Activated CD4-positive, alpha-beta T cell treated with anti-CD3 and anti-CD28 coated beads, Interleukin-2, Interleukin-4, amounts not matched to agents 100 ng/mL and 50 ng/mL, durations not matched to agents 16 hours and 8 hours (primary cell): ENCODE results near the gene TAF7.
"Not testable (repeated sequence)": the region's sequence is repeated elsewhere in the genome, so short reads cannot be mapped to it uniquely, and the experiment has no call there.

Source experiments
- DNase-seq: peaks from one replicate; pipeline ENCODE4 v3.0.0-alpha.2; 2020; ENCODE audit warnings: low spot score

Gene TAF7, protein sequence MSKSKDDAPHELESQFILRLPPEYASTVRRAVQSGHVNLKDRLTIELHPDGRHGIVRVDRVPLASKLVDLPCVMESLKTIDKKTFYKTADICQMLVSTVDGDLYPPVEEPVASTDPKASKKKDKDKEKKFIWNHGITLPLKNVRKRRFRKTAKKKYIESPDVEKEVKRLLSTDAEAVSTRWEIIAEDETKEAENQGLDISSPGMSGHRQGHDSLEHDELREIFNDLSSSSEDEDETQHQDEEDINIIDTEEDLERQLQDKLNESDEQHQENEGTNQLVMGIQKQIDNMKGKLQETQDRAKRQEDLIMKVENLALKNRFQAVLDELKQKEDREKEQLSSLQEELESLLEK

DNA sequence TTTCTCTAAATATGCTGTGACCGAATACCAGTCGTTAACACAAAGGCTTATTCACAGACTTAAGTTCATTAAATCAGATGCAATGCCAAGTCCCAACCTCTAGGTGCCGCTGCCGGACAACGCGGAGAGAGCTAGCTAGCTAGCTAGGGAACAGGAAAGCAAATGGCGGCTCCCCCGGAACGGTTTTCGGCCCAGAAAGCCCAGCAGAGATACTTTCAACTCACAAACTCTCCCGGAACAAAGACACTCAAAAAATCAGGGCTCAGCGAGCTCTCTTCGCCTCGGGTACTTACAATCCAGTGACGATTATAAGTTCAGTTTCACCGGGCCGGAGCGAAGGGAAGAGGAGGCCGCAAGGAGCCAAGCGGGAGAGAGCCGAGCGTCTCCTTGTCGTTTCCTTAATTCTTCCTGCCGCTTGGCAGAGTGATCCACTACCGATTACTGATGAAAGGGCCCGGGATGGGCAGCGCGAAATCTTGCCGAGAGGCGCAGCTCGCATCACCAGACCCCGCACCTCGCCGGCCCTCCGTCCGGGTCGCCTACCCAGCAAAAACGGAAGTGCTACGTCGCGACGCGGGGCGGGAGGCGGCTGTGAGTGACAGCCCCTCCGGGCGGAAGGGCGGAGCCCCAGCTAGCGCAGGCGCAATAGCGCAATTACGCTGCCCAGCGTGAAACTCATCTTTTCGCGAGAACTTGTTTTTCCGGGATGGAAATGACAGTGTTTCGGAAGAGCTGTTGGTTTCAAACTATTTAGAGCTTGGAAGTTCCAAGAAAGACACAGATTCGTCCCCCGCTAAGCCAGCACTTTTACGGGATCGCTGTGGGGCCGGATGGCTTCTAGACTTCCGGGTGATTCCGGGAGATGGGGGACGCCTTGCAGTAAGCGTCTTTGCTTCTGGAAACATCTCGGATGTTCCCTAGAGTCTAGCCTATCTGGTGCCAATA is at the start of gene TAF7:
TAF7 (minus strand) TSS at position 560 of the 945 bp plus-strand sequence. CDS start 740 bp downstream, outside the sequence.
- peak; percentile 93 for DNase-seq

DNA sequence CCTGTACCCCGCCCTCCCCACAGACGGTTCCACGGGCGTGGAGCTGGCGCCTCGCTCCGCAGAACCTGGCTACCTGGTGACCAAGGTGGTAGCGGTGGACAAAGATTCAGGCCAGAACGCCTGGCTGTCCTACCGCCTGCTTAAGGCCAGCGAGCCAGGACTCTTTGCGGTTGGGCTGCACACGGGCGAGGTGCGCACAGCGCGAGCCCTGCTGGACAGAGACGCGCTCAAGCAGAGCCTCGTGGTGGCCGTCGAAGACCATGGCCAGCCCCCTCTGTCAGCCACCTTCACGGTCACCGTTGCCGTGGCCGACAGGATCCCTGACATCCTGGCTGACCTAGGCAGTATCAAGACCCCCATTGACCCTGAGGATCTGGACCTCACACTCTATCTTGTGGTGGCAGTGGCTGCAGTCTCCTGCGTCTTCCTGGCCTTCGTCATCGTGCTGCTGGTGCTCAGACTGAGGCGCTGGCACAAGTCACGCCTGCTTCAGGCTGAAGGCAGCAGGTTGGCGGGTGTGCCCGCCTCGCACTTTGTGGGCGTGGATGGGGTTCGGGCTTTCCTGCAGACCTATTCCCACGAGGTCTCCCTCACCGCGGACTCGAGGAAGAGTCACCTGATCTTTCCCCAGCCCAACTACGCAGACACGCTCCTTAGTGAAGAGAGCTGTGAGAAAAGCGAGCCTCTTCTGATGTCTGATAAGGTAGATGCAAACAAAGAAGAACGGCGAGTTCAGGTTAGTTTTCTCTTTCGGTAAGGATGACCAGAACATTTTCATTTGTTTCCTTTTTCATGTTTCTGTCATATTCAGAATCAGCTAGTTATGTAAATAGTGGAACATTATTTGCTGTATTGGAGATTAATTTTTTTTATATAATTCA is 45.7 kb upstream of the TAF7 start:
- no peak for DNase-seq

DNA sequence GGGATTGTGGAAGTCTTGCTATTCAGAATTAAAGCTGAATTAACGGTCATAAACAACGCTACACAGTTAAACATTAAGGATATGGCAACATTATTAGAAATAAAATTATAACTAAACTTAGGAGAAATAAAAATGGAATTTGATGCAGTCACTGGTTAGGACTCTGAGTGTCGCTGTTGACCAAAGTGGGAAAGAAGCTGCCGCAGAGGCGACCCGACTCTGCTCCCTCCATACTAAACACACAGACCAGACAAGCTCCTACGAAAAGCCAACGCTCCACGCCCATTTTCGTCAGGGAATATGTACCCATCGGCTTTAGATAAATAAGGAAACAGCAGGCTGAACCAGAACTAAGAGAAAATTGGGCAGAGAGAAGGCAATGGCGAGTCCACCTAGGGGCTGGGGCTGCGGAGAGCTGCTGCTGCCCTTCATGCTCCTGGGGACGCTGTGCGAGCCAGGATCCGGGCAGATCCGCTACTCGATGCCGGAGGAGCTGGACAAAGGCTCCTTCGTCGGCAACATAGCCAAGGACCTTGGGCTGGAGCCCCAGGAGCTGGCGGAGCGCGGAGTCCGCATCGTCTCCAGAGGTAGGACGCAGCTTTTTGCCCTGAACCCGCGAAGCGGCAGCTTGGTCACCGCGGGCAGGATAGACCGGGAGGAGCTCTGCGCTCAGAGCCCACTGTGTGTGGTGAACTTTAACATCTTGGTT is 43.5 kb upstream of the TAF7 start, which contains the start of gene PCDHGA5:
PCDHGA5 (plus strand) TSS at position 211 of the 709 bp plus-strand sequence; CDS start at position 380, 169 bp downstream.
- no peak for DNase-seq

DNA sequence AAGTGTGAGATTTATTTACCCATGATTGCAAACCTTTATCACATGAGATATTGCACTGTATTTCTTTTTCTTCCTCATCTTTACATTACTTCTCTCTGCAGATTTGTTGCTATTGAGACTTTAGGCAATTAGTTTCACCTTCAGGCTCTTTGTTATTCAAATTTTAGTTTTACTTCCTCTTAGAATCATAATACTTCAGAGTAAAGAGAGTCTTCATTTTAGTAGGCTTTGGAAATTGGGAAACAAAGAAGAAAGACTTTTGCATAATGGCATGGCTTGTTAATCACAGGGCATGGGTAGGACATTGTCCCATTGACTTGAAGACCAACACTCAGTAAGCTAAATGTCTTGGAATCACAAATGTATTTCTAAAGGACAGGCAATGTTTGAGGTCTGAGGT is 42.1 kb upstream of the TAF7 start:
- DNase-seq: no peak

DNA sequence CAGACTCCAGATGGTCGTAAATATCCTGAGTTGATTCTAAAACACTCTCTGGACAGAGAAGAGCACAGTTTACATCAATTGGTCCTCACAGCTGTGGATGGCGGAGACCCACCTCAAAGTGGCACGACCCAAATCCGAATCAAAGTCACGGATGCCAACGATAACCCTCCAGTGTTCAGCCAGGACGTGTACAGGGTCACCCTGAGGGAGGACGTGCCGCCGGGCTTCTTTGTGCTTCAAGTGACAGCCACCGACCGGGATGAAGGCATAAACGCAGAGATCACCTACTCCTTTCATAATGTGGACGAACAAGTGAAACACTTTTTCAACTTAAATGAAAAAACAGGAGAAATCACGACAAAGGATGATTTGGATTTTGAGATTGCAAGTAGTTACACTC is 40.1 kb upstream of the TAF7 start:
- DNase-seq: no peak

DNA sequence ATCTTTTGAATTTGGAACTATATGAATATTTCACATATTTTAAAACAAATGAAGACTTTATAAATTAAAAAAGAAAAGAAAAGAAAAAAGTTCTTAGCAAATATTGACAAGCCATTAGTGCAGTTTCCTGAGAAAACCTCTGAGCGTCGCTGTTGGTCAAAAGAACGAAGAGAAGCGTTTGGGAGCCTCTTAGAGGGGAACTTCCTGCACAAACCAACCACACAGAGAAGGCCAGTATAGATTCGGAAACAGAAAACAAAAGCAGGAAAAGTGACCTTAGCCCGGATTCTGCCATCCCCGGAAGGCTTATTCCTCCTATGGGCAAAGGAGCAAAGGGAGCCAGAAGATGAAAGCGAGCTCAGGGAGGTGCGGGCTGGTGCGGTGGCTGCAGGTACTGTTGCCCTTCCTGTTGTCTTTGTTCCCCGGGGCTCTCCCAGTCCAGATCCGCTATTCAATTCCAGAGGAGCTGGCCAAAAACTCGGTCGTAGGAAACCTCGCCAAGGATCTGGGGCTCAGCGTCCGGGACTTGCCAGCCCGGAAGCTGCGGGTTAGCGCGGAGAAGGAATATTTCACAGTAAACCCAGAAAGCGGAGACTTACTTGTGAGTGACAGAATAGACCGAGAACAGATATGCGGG is 39.3 kb upstream of the TAF7 start, which contains the start of gene PCDHGB2:
PCDHGB2 (plus strand) TSS at position 205 of the 637 bp plus-strand sequence; CDS start at position 347, 142 bp downstream.
- DNase-seq: no peak

DNA sequence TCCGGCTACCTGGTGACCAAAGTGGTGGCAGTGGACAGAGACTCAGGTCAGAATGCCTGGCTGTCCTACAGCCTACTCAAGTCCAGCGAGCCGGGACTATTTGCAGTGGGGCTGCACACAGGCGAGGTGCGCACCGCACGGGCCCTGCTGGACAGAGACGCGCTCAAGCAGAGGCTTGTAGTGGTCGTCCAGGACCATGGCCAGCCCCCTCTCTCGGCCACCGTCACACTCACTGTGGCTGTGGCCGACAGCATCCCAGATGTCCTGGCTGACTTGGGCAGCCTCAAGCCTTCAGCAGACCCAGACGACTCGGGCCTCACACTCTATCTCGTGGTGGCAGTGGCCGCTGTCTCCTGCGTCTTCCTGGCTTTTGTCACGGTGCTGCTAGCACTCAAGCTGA is 36.4 kb upstream of the TAF7 start:
- DNase-seq: no peak

DNA sequence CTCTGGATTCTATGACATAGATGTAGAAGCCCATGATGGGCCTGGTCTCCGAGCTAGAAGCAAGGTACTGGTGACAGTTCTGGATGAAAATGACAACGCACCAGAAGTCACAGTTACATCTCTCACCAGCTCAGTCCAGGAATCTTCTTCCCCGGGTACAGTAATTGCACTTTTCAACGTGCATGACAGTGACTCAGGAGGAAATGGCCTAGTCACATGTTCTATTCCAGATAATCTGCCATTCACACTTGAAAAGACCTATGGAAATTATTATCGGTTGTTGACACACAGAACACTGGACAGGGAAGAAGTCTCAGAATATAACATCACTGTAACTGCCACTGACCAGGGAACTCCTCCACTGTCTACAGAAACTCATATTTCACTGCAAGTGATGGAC is 35.5 kb upstream of the TAF7 start:
- no peak for DNase-seq

DNA sequence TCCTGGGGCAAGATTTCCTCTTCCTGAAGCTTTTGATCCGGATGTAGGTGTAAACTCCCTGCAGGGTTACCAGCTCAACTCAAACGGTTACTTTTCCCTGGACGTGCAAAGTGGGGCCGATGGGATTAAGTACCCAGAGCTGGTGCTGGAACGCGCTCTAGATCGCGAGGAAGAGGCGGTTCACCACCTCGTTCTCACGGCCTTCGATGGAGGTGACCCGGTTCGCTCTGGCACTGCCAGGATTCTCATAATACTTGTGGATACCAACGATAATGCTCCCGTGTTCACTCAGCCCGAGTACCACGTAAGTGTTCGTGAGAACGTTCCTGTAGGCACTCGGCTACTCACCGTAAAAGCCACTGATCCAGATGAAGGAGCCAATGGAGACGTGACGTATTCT is 35.1 kb upstream of the TAF7 start:
- DNase-seq: no peak

DNA sequence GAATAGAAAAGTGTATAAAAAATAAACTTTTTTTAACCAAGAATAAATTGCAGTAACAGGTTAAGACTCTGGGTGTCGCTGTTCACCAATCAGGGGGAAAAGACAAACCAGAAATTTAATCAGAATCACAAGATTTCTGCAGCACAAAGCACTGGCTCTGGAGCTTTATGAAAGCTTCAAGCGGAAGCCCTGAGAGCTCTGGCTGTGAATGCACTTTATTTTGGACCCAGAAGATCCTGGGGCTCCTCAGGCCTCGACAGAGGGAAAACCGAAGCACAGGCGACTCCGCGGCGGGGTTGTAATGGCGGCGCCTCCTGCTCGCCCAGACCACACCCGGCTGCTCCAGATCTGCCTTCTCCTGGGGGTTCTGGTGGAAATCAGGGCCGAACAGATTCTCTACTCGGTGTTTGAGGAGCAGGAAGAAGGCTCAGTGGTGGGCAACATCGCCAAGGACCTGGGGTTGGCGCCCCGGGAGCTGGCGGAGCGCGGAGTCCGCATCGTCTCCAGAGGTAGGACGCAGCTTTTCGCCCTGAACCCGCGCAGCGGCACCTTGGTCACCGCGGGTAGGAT is 34.4 kb upstream of the TAF7 start, which contains the start of gene PCDHGA4:
PCDHGA4 (plus strand) TSS at position 122 of the 570 bp plus-strand sequence; CDS start at position 209, 87 bp downstream.
- no peak for DNase-seq

DNA sequence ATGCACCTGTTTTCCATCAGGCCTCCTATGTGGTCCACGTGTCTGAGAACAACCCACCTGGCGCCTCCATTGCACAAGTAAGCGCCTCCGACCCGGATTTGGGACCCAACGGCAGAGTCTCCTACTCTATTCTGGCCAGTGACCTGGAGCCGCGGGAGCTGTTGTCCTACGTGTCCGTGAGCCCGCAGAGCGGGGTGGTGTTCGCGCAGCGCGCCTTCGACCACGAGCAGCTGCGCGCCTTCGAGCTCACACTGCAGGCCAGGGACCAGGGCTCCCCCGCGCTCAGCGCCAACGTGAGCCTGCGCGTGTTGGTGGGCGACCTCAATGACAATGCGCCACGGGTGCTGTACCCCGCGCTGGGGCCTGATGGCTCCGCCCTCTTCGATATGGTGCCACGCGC is 31.0 kb upstream of the TAF7 start:
- DNase-seq: no peak

DNA sequence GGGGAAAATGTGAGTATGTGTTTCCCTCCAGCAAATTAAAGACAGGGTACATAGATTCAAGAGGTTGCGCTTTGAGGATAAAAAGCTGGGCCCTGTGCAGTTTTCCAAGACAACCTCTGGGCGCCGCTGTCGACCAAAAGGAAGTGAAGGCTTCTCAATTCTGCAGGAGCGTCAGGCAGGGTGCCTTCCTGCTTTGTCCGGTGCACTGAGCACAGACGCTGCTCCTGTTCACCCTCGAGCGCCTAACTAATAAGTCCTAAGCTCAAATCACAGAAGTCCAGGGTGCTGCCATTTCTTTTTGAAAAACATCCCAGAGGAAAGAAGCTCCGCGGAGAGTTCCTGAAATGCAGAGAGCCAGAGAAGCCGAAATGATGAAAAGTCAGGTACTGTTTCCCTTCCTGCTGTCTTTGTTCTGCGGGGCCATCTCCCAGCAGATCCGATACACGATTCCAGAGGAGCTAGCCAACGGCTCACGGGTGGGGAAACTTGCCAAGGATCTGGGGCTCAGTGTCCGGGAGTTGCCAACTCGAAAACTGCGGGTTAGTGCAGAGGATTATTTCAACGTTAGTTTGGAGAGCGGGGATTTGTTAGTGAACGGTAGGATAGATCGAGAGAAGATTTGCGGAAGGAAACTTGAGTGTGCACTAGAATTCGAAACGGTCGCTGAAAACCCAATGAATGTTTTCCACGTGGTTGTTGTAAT is 29.5 kb upstream of the TAF7 start, which contains the start of gene PCDHGB1:
PCDHGB1 (plus strand) TSS at position 183 of the 703 bp plus-strand sequence; CDS start at position 345, 162 bp downstream.
- peak; percentile 25 for DNase-seq

DNA sequence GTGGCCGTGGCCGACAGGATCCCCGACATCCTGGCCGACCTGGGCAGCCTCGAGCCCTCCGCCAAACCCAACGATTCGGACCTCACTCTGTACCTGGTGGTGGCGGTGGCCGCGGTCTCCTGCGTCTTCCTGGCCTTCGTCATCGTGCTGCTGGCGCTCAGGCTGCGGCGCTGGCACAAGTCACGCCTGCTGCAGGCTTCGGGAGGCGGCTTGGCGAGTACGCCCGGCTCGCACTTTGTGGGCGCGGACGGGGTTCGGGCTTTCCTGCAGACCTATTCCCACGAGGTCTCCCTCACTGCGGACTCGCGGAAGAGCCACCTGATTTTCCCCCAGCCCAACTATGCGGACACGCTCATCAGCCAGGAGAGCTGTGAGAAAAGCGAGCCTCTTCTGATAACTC is 25.4 kb upstream of the TAF7 start:
- not testable (repeated sequence) for DNase-seq

DNA sequence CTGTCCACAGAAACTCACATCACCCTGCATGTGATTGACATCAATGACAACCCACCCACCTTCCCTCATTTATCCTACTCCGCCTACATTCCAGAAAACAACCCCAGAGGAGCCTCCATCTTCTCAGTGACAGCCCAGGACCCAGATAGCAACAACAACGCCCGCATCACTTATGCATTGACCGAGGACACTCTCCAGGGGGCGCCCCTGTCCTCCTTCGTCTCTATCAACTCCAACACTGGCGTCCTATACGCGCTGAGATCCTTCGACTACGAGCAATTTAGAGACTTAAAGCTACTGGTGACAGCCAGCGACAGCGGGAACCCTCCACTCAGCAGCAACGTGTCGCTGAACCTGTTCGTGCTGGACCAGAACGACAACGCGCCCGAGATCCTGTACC is 24.7 kb upstream of the TAF7 start:
- no peak for DNase-seq

DNA sequence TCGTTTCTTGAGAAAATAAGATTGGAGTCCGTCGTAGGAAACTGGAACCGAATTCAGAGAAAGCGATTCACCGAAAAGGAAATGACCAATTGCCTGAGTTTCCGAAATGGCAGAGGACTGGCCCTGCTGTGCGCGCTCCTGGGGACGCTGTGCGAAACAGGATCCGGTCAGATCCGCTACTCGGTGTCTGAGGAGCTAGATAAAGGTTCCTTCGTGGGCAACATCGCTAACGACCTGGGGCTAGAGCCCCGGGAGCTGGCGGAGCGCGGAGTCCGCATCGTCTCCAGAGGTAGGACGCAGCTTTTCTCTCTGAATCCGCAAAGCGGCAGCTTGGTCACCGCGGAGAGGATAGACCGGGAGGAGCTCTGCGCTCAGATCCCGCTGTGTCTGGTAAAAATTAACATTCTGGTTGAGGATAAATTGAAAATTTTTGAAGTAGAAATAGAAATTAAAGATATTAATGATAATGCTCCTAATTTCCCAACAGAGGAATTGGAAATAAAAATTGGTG is 23.4 kb upstream of the TAF7 start:
- DNase-seq: no peak

DNA sequence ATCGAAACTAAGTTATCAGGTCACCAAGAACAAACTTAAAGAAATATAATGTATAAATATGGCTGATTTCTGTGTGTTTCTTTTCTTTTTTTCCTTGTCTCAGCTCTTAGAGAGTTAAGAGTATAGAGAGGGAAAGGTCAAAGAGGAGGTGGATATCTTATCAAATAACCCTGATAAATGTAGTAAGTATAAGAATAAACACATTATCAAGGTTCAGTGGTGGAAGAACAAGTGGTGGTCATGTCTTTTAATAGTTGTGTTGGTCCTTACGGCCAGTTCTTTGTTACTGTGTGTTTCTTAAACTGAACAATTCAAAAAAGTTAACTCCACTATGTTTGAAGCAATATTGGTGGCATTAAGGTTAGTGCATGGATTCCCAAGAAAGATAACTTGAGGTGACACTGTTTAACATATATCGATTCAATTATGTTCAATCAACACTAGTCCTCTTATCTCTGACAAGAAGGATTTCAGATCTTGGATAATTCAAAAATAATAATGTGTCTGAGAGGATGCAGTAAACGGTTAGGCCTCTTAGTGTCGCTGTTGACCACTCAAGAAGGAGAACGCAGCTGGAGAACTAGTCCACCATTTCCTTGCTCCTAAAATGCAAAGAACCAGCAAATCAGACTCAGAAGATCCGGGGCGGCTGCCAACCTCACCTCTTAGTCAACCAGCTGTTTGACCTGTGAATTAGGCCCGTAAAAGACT is 22.8 kb upstream of the TAF7 start, which contains the start of gene PCDHGA3:
PCDHGA3 (plus strand) TSS at position 588 of the 711 bp plus-strand sequence. CDS start 205 bp downstream, outside the sequence.
- DNase-seq: peak; percentile 11

DNA sequence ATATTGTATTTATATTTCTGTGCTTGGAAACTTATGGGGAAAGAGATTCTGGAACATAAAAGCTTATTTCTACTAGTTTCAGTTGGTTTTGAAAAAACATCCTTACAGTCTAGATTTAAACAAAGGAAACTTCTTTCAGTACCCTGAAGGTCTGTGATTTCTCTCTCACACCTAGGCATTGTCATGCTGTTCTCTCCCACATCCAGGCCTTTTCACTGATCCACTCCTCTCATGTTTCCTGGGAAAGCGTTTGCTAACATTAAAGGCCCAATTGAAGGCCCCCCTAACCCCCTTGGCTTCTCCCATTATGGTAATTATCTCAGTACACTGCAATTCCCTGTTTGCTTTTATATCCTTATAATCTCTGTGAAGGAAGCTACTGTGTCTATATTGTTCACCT is 22.2 kb upstream of the TAF7 start:
- DNase-seq: no peak

DNA sequence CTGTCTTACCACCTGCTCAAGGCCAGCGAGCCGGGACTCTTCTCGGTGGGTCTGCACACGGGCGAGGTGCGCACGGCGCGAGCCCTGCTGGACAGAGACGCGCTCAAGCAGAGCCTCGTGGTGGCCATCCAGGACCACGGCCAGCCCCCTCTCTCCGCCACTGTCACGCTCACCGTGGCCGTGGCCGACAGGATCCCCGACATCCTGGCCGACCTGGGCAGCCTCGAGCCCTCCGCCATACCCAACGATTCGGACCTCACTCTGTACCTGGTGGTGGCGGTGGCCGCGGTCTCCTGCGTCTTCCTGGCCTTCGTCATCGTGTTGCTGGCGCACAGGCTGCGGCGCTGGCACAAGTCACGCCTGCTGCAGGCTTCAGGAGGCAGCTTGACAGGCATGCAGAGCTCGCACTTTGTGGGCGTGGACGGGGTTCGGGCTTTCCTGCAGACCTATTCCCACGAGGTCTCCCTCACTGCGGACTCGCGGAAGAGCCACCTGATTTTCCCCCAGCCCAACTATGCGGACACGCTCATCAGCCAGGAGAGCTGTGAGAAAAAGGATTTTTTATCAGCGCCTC is 20.3 kb upstream of the TAF7 start:
- not testable (repeated sequence) for DNase-seq
